NOMO-1 treated with DMSO at 0.1 percent for 48 hours (cell line): ENCODE data around the gene MMS19.
A peak's percentile ranks its signal among the peaks of the same experiment; 100 is the strongest.

Experiments used
- DNase-seq: peaks from one replicate; lab custom pipeline; 2025; ENCODE audit not compliant: unreplicated experiment; lab: John Stamatoyannopoulos, UW

Gene MMS19

GRCh38 chr10:97426776-97427570 lies 71.2 kb downstream of the MMS19 start:
- no peak for DNase-seq

GRCh38 chr10:97425964-97426775 lies 72.1 kb downstream of the MMS19 start, which contains the start of gene PGAM1:
TSS of gene PGAM1 (plus strand) at chr10:97426191. CDS start at chr10:97426308, 117 bp downstream.
- peak; percentile 96 for DNase-seq

- DNase-seq: peak; percentile 24
These were observed 74.5 kb downstream of the MMS19 start for GRCh38 chr10:97423757-97424098.

GRCh38 chr10:97416565-97416964 lies 81.7 kb downstream of the MMS19 start:
- no peak for DNase-seq

GRCh38 chr10:97412891-97413304 lies 85.3 kb downstream of the MMS19 start:
- DNase-seq: peak; percentile 64

GRCh38 chr10:97411406-97411805 lies 86.8 kb downstream of the MMS19 start:
- DNase-seq: peak; percentile 42

- peak; percentile 92 for DNase-seq
These were observed 89.7 kb downstream of the MMS19 start for GRCh38 chr10:97408496-97408992.
